Astrocyte of the hippocampus (primary cell): Measurements from ENCODE around the gene GNG13.
"Not testable (repeated sequence)": the region's sequence is repeated elsewhere in the genome, so short reads cannot be mapped to it uniquely, and the experiment has no call there.

Source experiments
- DNase-seq: peaks from one replicate; pipeline ENCODE4 v3.0.0; 2011; ENCODE audit warnings: low read depth, low spot score

The GNG13 gene

DNA sequence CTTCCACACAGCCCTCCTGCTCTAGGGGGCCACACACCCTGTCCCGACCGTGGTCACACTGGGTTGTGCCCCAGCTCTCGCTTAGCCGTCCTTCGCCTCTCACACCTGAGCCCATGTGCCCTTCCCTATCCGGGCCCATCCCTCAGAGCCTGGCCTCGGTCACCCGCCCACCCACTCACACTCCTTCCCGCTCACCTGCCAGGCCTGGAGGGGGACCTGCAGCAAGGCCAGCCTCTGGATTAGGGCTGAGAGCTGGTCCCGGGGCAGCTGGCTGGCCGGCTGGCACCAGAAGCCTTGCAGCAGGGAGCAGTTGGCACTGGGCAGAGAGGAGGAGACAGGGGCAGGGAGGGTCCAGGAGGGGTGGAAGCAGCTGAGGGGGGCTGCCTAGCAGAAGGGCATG lies 22.1 kb downstream of the GNG13 start:
- DNase-seq: no peak

- DNase-seq: peak; percentile 48
Observed at GRCh38 chr16:777826-778225, 22.7 kb downstream of the GNG13 start.

GRCh38 chr16:776824-777223 lies 23.7 kb downstream of the GNG13 start:
- DNase-seq: no peak

DNA sequence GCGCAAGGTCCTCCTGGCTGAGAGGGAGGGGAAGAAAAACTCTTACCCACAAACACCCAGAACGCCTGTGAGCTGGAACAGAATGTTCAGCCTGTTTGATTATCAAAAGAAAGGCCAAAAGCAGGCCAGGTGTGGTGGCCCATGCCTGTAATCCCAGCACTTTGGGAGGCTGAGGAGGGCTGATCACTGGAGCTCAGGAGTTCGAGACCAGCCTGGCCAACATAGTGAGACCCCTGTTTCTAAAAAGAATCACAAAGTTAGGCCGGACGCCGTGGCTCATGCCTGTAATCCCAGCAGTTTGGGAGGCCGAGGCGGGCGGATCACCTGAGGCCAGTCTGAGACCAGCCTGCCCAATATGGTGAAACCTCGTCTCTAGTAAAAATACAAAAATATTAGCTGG lies 24.2 kb downstream of the GNG13 start:
- DNase-seq: not testable (repeated sequence)

DNA sequence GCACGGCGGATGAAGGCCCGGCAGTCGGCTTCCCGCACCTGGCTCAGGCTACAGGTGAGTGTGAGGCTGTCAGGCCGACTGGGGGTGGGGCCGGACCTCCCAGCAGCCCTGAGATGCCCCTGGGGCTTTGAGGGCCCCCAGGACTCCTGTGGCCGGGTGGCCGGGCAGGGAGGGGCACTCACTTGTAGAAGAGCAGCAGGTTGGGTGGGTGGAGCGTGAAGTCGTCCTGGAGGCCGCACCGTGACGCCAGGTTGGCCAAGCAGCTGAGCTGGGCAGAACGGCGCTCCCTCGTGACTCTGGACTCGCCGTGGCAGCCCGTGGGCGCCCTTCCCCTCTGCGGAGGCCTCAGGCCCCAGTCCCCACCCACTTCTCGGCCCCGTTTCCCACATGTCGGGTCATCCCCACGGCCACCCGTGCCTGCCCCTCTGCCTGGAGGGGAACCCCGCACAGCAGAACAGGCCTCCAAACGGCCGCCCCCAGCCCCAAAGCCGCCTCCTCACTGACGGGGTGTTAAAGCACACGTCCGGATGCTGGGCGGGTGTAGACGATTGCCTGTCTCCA lies 25.2 kb downstream of the GNG13 start:
- DNase-seq: no peak

DNA sequence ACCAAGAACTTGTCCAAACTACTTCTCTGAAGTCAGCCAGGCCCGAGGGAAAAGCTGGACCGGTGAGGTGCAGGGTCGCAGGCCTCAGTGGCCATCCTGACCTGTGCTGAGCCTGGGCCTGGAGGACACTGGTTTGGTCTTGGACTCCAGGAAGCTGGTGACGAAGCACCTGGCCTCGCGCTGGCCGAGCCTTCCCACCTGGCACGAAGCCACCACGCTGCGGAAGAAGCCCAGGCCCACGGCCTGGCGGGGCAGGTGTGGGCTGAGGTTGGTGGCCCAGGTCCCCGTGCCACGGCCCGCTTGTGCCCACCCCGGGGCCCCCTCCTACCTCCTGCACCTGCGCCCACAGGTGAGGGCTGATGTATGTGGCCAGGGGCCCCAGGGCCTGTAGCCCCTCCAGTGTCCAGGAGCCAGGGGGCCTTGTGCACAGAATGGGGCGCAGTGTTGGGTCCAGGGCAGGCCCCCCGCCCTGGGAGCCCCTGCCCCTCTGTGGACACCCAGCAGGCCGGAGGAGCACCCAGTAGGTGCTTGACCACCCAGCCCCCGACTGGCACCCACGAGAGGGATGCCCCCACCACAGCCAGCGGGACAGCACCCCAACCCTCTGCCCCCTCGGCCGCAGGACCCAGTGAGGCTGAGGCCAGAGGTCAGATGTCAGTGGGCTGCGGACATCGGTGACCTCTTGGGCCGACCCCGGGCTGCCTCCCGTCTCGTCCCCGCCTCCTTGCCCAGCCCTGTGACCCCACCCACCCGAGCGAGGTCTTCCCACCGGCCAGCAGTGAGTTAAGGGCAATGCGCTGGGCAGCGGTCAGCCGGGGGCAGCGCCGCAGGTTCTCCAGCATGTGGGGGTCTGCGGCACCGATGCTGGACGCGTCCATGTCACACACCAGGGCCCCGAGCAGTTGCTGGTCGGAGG lies 26.2 kb downstream of the GNG13 start:
- no peak for DNase-seq

DNA sequence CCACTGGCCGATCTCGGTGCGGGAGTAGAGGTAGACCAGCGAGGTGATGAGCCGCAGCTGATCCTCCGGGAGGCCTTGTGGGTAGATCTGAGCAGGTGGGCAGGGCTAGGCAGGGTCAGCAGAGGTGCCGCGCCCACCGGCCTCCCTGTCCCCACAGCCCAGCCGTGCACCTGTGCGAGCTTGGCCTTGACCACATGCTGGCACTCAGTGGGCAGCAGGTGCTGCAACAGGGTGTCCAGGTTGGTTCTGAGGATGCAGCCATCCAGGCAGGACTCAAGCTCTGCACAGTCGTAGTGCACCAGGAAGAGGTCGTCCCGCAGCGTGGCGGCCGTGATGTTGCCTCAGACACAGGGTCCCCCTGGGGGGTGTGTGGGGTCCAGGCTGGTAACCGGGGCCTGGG lies 27.6 kb downstream of the GNG13 start:
- DNase-seq: no peak

DNA sequence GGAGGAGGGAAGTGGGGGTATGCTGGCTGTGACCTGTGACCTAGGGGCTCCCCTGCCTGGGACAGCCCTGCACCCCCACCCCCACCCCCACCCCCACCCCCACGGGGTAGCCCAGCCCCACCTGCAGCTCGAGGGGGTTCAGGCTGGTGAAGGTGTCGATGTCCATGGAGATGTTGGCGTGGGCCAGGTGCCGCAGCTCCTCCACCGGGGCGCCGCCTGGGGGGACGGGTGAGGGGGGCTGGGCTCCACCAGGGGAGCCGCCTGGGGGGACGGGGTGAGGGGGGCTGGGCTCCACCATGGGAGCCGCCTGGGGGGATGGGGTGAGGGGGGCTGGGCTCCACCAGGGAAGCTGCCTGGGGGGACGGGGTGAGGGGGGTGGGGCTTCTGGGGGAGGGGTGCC lies 30.1 kb downstream of the GNG13 start:
- DNase-seq: no peak

DNA sequence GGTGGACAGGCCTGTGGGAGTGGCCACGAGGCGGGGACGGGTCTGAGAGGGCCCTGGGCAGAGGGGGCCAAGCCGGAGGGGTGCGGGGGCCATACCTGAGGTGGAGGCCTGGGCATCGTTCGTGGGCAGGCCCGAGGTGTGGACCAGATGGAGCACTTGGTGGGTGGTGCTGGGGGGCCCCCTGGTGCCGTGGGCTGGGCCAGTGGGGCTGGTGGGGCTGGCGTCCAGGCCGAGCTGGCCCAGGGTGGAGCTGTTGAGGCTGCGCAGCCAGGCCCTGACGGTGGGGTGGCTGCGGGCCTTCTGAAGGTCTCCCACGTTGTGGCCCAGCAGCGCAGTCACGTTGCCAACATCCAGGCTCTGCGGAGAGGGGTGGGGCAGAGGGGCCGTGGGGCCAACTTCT lies 30.6 kb downstream of the GNG13 start:
- no peak for DNase-seq

DNA sequence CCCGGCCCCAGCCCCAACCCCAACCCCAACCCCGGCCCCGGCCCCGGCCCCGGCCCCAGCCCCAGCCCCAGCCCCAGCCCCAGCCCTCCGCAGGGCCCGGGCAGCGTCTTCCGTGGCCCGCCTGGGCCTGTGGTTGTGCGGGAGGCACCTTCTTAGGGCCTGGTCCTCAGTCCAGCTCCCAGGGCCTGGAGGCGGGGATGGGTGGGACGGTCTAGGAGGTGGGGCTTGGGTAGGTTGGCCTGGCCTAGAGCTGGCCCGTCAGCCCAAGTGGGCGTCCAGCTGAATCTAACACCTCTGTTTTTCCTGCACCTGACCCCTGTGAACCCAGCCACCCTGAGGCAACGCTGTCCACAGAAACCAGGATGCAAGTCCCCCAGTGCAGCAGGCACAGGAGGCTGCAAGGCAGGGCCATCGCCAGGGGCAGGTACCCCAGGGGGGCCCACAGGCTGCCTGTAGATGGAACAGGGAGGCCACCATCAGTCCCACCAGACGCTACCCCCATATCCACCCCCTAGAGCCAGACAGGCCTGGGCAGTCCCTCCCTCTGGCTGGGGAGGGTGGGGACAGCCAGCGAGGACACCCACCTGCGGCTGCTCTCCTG lies 31.2 kb downstream of the GNG13 start:
- DNase-seq: no peak

DNA sequence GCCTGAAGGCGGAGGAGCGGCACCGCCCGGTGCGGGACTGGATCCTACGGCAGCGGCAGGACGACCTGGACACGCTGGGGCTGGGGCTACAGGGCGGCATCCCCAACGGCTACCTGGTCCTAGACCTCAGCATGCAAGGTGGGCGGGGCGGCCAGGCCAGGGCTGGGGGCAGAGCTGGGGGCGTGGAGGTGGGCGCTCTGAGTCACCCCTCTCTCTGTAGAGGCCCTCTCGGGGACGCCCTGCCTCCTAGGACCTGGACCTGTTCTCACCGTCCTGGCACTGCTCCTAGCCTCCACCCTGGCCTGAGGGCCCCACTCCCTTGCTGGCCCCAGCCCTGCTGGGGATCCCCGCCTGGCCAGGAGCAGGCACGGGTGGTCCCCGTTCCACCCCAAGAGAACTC lies 32.1 kb downstream of the GNG13 start:
- no peak for DNase-seq

DNA sequence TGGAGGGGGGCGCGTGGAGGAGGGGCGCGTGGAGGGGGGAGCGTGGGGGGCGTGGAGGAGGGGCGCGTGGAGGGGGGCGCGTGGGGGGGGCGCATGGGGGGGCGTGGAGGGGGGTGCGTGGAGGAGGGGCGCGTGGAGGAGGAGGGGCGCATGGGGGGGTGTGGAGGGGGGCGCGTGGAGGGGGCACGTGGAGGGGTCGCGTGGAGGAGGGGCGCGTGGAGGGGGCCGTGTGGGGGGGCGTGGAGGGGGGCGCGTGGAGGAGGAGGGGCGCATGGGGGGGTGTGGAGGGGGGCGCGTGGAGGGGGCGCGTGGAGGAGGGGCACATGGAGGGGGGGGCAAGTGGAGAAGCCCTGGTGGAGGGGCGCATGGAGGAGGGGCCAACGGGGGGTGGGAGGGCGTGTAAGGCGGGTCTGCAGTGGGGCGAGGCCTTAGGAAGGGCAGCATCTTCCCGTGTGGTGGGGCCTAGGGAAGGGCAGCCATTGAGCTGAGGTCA lies 32.7 kb downstream of the GNG13 start:
- DNase-seq: no peak

DNA sequence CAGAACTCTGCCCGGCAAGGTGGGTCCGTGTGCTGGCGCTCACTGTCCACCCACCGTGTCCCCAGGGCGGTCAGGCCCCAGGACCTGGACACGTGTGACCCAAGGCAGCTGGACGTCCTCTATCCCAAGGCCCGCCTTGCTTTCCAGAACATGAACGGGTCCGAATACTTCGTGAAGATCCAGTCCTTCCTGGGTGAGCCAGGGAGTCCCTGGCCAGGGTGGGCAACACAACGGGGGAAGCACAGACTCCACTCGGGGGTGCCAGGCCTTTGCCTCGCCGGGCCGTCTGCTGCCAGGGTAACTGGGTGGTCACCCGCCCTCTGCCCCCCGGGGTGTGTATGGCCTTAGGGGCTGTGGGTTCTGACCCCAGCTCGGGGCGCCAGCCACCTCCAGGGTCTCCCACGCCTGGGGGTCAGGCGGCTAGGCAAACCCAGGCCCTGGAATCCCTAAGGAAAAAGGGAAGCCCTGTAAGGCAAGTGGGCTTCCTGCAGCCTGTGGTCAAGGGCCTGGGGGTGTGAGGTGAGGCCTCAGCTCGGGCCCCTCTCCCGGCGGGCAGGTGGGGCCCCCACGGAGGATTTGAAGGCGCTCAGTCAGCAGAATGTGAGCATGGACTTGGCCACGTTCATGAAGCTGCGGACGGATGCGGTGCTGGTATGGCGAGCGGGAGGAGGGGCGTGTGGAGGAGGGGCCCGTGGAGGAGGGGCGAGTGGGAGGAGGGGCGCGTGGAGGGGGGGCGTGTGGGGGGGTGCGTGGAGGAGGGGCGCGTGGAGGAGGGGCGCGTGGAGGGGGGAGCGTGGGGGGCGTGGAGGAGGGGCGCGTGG lies 33.5 kb downstream of the GNG13 start:
- no peak for DNase-seq

- DNase-seq: no peak
Observed at GRCh38 chr16:766008-766819, 34.3 kb downstream of the GNG13 start.

GRCh38 chr16:765488-765865 lies 35.1 kb downstream of the GNG13 start:
- DNase-seq: no peak

GRCh38 chr16:764848-765487 lies 35.6 kb downstream of the GNG13 start:
- no peak for DNase-seq

GRCh38 chr16:764184-764750 lies 36.3 kb downstream of the GNG13 start:
- DNase-seq: no peak

- DNase-seq: no peak
Observed at GRCh38 chr16:763369-764183, 37.0 kb downstream of the GNG13 start.

DNA sequence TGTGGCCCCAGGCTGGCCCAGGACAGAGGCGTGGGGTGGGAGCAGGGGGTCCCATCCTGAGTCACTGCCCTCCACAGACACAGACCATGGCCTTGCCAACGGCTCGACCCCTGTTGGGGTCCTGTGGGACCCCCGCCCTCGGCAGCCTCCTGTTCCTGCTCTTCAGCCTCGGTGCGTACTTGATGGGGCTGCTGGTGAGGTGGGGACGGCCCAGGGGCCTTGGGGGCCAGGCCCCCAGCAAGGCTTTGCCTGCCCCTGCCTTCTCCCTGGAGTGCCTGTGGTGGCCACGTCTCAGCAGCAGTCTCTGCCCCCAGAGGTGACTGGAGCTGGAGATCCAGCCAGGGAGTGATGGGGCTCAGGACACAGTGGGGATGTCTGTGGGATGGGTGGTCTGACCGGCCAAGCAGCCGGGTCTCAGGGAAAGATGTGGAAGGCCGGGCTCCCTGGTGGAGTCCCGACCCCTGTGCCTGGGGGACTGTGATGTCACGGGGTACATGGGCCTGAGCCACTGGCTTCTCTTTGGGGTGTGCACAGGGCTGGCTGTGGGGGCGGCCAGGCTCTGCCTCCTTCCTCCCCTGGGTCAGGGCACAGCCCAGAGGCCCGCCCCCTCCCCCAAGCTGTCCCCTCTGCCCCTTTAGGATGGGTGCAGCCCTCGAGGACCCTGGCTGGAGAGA lies 37.8 kb downstream of the GNG13 start:
- no peak for DNase-seq
